Esophagus muscularis mucosa (tissue), 4 donors: Measurements from ENCODE around the gene UBE4B. TPM values are rescaled to one million over a fixed set of nuclear protein-coding genes. Genes with fewer than 3 reads are reported as not detected.

Source experiments
- DNase-seq: peaks from one replicate; pipeline ENCODE4 v3.0.0-alpha.2; 2017; ENCODE audit errors: extremely low spot score
- H3K27ac ChIP-seq, 4 donors: fragments of 200-600 bp; sonication (generic); replicated peaks in 1 of 4; 1 replicate in 3 of 4; 2 replicates in 1 of 4; pipeline ENCODE4 v1.5.1; 2016 to 2019; ENCODE audit warnings: mild to moderate bottlenecking in 1 of 4
- H3K27me3 ChIP-seq, 4 donors: fragments of 200-600 bp; sonication (generic); one replicate each; pipeline versions ENCODE4 v1.5.1 to v1.6.0; 2016 to 2019
- H3K36me3 ChIP-seq, 4 donors: fragments of 200-600 bp; sonication (generic); one replicate each; pipeline ENCODE4 v1.5.1; 2016 to 2019
- H3K4me1 ChIP-seq, 4 donors: fragments of 200-600 bp; sonication (generic); one replicate each; pipeline ENCODE4 v1.5.1; 2016 to 2019
- H3K4me3 ChIP-seq, 4 donors: fragments of 200-600 bp; sonication (generic); 1 replicate in 2 of 4; 2 replicates in 2 of 4; pipeline ENCODE4 v1.5.1; 2016 to 2019; ENCODE audit warnings: mild to moderate bottlenecking in 4 of 4, moderate library complexity in 1 of 4
- H3K9me3 ChIP-seq, 4 donors: fragments of 200-600 bp; sonication (generic); 1 replicate in 3 of 4; 2 replicates in 1 of 4; pipeline ENCODE4 v1.5.1; 2016 to 2019
- EP300 ChIP-seq: sonication (generic); formaldehyde crosslinking; IDR thresholded peaks from one replicate; pipeline ENCODE4 v1.6.1; 2017; ENCODE audit warnings: antibody characterized with exemption
- POLR2A ChIP-seq: fragments of 450-650 bp; IDR thresholded peaks from one replicate; pipeline ENCODE4 v1.6.1; 2017; ENCODE audit warnings: antibody characterized with exemption, moderate library complexity, mild to moderate bottlenecking, low read depth
- POLR2AphosphoS5 ChIP-seq, 2 donors: sonication (generic); formaldehyde crosslinking; IDR thresholded peaks; one replicate each; pipeline ENCODE4 v1.6.1; 2017; ENCODE audit warnings: antibody characterized with exemption in 2 of 2
- WGBS: methylation state at CpG from one replicate; pipeline ENCODE4 v1.1.5; 2018; 5-methylcytosine and 5-hydroxymethylcytosine counted together
- intact Hi-C: fragments of 100-400 bp; cut with DNase I; formaldehyde crosslinking; loops from one replicate; pipeline ENCODE4 v1.15.1; 2023
- total RNA-seq, 4 donors: library from RNA; depleted of rRNA; stranded (reverse); fragments of >200 nt; gene quantifications; one replicate each; pipeline versions ENCODE4 v1.1.0 to v1.2.1, GENCODE V29; 2016
- TF ChIP-seq, protein P1 (sequence below), 3 experiments: fragments of 200-600 bp in 2 of 3; fragments of 450-650 bp in 1 of 3; sonication (generic) in 2 of 3; IDR thresholded peaks; one replicate each; pipeline ENCODE4 v1.5.1; 2017 to 2019; ENCODE audit warnings: antibody characterized with exemption in 3 of 3, mild to moderate bottlenecking in 2 of 3, moderate library complexity in 1 of 3

The UBE4B gene
- total RNA-seq, 4 donors from 2014 or later = 58.6 to 110 (median 85.5) TPM

DNA sequence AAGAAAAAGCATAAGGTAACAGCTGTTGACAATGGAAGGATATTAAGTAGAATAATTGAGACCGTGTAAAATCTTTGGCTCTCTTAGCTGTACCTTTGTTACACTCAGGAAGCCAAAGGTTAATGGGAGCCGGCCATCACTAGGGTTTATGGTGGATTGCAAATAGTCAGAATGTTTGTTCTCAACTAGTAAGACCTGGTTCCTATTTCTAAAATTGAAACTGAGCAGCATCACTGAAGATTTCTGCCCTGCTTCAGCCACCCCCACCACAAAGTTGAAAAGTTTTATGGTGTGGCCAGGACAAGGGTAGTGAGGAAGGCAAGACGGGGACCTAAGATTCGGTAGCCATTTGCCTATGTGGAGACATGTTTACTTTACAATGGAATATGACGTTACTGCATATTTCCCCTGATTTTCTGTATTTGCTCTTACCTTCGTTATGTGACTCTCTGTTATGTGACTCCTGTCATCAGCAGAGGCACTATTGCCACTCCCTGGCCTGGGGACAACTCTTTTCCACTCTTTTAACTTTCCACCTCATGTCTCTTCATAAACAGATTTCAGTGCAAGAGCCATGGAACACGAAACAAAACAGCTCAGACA is 136.3 kb downstream of the UBE4B start:
- H3K4me3 ChIP-seq = no peak overlapping the region
- WGBS = 92% methylated on average over 7 of the region's 7 CpGs
- H3K9me3 ChIP-seq = no peaks in the 10 kb centered on the region
- peaks cover 58 to 100% (median 95%) of the 10 kb centered on the region in 4 donors for H3K36me3 ChIP-seq
- no peak overlapping the region for H3K27ac ChIP-seq
- no peaks in the 10 kb centered on the region for H3K27me3 ChIP-seq
- intact Hi-C loops = no loop called here
- TF ChIP-seq, protein P1, sequence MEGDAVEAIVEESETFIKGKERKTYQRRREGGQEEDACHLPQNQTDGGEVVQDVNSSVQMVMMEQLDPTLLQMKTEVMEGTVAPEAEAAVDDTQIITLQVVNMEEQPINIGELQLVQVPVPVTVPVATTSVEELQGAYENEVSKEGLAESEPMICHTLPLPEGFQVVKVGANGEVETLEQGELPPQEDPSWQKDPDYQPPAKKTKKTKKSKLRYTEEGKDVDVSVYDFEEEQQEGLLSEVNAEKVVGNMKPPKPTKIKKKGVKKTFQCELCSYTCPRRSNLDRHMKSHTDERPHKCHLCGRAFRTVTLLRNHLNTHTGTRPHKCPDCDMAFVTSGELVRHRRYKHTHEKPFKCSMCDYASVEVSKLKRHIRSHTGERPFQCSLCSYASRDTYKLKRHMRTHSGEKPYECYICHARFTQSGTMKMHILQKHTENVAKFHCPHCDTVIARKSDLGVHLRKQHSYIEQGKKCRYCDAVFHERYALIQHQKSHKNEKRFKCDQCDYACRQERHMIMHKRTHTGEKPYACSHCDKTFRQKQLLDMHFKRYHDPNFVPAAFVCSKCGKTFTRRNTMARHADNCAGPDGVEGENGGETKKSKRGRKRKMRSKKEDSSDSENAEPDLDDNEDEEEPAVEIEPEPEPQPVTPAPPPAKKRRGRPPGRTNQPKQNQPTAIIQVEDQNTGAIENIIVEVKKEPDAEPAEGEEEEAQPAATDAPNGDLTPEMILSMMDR (IDR thresholded peaks at IDR 0.05) = no peak
- no peak for TF ChIP-seq EP300
- TF ChIP-seq POLR2A = no peak
- TF ChIP-seq POLR2AphosphoS5 (IDR thresholded peaks at IDR 0.05) = no peak
- H3K4me1 ChIP-seq = no peaks in the 10 kb centered on the region
- no peak for DNase-seq

DNA sequence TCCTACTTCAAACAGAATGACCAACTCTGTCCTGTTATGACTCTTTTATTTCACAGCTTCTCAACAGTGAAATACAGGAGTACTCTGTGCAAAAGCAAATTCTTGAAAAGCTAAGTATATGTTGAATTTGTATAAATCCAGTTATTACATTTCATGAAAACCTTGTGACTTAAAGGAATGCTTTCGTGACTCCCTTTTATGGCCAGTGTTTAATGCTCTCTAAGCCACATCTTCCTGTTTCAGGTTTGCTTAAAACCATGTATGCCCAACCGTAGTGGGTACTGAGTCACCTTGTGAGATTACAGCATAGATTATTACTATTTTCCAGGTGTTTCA is 137.4 kb downstream of the UBE4B start:
- no peaks in the 10 kb centered on the region for H3K27me3 ChIP-seq
- 85% methylated on average over 2 of the region's 2 CpGs for WGBS
- no peak overlapping the region for H3K27ac ChIP-seq
- no peak for DNase-seq
- no peaks in the 10 kb centered on the region for H3K9me3 ChIP-seq
- peaks cover 54 to 95% (median 88%) of the 10 kb centered on the region in 4 donors for H3K36me3 ChIP-seq
- TF ChIP-seq EP300 = no peak
- TF ChIP-seq, protein P1 (IDR thresholded peaks at IDR 0.05) = no peak
- no peak for TF ChIP-seq POLR2AphosphoS5 (IDR thresholded peaks at IDR 0.05)
- no peak for TF ChIP-seq POLR2A
- H3K4me1 ChIP-seq = no peaks in the 10 kb centered on the region
- no peak overlapping the region for H3K4me3 ChIP-seq
- intact Hi-C loops = no loop called here

DNA sequence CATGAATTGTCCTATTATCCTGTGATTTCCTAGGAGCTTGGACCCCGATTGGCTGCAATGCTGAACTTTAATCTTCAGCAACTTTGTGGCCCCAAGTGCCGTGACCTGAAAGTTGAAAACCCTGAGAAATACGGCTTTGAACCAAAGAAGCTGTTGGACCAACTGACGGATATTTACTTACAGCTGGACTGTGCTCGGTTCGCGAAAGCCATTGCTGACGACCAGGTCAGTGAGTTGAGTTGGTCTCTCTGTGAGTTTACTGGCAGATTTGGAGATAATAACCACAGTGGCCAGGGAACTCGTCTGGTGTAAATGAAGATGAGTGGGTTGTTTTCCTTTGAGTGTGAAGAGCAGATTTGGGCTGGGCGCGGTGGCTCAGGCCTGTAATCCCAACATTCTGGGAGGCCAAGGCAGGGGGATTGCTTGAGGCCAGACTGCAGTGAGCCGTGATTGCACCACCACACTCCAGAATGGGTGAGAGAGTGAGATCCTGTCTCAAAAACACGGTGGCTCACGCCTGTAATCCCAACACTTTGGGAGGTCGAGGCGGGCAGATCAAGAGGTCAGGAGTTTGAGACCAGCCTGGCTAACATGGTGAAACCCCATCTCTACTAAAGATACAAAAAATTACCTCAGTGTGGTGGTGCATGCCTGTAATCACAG is 138.5 kb downstream of the UBE4B start:
- Histone ChIP-seq H3K27me3 (no peaks in the 10 kb centered on the region), H3K4me1 (no peaks in the 10 kb centered on the region), H3K27ac (no peak overlapping the region), H3K9me3 (no peaks in the 10 kb centered on the region), H3K36me3 (peaks cover 43 to 90% (median 80%) of the 10 kb centered on the region in 4 donors), H3K4me3 (no peak overlapping the region)
- no peak for DNase-seq
- TF ChIP-seq POLR2A (no peak), EP300 (no peak)
- TF ChIP-seq, protein P1 (IDR thresholded peaks at IDR 0.05) = no peak
- WGBS = 94% methylated on average over 16 of the region's 16 CpGs
- intact Hi-C loops = no loop called here

DNA sequence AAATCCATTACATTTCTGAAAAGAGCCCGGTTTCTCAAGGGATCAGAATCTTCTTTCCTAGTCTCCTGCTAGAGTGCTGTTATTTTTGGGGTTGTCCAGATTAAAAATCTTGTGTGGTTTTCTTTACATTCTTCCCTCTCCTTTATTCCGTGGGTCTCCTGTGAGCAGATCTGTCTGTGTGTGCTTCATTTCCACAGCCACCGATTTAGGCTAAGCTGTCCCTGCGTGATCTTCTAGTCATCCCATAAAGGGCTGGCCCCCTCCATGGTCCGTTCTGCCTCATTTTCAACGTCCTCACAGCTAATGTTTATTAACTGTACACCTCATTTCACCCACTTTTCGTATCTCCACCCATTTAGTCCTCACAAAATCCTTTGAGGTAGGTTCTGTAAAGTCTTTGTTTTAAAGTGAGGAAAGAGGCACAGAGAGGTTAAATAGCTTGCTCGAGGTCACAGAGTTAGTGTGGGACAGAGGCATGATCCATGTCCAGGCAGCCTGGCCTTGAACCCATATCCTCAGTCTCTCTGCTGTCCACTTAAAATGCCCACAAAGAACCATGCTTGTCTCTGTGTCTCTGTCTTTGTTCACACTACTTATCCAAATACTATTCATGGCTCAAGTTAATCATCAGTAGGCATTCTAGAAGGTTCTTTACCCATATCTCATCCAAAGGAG is 139.4 kb downstream of the UBE4B start:
- intact Hi-C loops = no loop called here
- no peak overlapping the region for H3K27ac ChIP-seq

More for the DNA sequence above, 139.4 kb downstream of the UBE4B start:
- DNase-seq = no peak
- Histone ChIP-seq H3K4me3 (no peak overlapping the region), H3K4me1 (no peaks in the 10 kb centered on the region), H3K9me3 (no peaks in the 10 kb centered on the region), H3K27me3 (no peaks in the 10 kb centered on the region), H3K36me3 (peaks cover 34 to 84% (median 72%) of the 10 kb centered on the region in 4 donors)
- 90% methylated on average over 8 of the region's 8 CpGs for WGBS
- TF ChIP-seq POLR2AphosphoS5 (IDR thresholded peaks at IDR 0.05) (no peak), EP300 (no peak), POLR2A (no peak)
- TF ChIP-seq, protein P1 (IDR thresholded peaks at IDR 0.05) = no peak
